ENCODE results near the gene SULT1C4.

DNA sequence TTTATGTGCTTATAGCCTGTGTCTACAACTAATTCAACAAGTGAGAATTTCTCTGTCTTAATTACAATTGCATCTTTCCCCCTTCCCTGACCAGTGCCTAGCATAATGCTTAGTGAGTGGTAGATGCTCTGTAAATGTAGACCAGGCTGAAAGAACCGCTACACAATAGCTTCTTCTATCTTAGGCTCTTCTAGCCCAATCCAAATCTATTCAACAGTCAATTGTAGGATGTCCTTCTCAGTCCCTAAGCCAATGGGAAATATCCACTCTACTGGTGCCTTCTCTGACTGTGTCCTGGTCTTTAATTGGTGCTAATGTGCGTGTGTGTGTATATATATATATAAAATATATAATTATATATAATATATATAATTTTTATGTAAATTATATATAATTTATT is 37.2 kb downstream of the SULT1C4 start:
- TF ChIP-seq, protein P1, sequence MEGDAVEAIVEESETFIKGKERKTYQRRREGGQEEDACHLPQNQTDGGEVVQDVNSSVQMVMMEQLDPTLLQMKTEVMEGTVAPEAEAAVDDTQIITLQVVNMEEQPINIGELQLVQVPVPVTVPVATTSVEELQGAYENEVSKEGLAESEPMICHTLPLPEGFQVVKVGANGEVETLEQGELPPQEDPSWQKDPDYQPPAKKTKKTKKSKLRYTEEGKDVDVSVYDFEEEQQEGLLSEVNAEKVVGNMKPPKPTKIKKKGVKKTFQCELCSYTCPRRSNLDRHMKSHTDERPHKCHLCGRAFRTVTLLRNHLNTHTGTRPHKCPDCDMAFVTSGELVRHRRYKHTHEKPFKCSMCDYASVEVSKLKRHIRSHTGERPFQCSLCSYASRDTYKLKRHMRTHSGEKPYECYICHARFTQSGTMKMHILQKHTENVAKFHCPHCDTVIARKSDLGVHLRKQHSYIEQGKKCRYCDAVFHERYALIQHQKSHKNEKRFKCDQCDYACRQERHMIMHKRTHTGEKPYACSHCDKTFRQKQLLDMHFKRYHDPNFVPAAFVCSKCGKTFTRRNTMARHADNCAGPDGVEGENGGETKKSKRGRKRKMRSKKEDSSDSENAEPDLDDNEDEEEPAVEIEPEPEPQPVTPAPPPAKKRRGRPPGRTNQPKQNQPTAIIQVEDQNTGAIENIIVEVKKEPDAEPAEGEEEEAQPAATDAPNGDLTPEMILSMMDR (IDR thresholded peaks at IDR 0.05; ENCODE audit: insufficient read depth, low read depth, low read length): no peak
- no peak for TF ChIP-seq EZH2 (IDR thresholded peaks at IDR 0.05; ENCODE audit: insufficient read depth, low read length)
